ENCODE measurements around the gene TLX2. TPM values are rescaled to one million over a fixed set of nuclear protein-coding genes. Genes with fewer than 3 reads are reported as not detected.

Gene TLX2
- total and polyA plus RNA-seq, 2 of the 13 experiments (the other 11 are each of a cell fraction or from before 2014, with no cell fraction given), result 0.05 to 0.20 TPM

GRCh38 chr2:74499267-74499939 is 14.8 kb upstream of the TLX2 start, which contains the start of gene LBX2 (continued):
- TF ChIP-seq, protein P1, sequence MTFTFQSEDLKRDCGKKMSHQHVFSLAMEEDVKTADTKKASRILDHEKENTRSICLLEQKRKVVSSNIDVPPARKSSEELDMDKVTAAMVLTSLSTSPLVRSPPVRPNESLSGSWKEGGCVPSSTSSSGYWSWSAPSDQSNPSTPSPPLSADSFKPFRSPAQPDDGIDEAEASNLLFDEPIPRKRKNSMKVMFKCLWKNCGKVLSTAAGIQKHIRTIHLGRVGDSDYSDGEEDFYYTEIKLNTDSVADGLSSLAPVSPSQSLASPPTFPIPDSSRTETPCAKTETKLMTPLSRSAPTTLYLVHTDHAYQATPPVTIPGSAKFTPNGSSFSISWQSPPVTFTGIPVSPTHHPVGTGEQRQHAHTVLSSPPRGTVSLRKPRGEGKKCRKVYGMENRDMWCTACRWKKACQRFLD (CRISPR knock-in tag; IDR thresholded peaks at IDR 0.05; ENCODE audit: borderline replicate concordance), result no peak
- TF ChIP-seq ZBTB21 (CRISPR knock-in tag; IDR thresholded peaks at IDR 0.05), result no peak
- TF ChIP-seq MXI1 (IDR thresholded peaks at IDR 0.05; ENCODE audit: borderline replicate concordance, low read depth, low read length), result no peak
- no peak for TF ChIP-seq MTF1 (CRISPR knock-in tag; IDR thresholded peaks at IDR 0.05)
- TF ChIP-seq, protein P2, sequence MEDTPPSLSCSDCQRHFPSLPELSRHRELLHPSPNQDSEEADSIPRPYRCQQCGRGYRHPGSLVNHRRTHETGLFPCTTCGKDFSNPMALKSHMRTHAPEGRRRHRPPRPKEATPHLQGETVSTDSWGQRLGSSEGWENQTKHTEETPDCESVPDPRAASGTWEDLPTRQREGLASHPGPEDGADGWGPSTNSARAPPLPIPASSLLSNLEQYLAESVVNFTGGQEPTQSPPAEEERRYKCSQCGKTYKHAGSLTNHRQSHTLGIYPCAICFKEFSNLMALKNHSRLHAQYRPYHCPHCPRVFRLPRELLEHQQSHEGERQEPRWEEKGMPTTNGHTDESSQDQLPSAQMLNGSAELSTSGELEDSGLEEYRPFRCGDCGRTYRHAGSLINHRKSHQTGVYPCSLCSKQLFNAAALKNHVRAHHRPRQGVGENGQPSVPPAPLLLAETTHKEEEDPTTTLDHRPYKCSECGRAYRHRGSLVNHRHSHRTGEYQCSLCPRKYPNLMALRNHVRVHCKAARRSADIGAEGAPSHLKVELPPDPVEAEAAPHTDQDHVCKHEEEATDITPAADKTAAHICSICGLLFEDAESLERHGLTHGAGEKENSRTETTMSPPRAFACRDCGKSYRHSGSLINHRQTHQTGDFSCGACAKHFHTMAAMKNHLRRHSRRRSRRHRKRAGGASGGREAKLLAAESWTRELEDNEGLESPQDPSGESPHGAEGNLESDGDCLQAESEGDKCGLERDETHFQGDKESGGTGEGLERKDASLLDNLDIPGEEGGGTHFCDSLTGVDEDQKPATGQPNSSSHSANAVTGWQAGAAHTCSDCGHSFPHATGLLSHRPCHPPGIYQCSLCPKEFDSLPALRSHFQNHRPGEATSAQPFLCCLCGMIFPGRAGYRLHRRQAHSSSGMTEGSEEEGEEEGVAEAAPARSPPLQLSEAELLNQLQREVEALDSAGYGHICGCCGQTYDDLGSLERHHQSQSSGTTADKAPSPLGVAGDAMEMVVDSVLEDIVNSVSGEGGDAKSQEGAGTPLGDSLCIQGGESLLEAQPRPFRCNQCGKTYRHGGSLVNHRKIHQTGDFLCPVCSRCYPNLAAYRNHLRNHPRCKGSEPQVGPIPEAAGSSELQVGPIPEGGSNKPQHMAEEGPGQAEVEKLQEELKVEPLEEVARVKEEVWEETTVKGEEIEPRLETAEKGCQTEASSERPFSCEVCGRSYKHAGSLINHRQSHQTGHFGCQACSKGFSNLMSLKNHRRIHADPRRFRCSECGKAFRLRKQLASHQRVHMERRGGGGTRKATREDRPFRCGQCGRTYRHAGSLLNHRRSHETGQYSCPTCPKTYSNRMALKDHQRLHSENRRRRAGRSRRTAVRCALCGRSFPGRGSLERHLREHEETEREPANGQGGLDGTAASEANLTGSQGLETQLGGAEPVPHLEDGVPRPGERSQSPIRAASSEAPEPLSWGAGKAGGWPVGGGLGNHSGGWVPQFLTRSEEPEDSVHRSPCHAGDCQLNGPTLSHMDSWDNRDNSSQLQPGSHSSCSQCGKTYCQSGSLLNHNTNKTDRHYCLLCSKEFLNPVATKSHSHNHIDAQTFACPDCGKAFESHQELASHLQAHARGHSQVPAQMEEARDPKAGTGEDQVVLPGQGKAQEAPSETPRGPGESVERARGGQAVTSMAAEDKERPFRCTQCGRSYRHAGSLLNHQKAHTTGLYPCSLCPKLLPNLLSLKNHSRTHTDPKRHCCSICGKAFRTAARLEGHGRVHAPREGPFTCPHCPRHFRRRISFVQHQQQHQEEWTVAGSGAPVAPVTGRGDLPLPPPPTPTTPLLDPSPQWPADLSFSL (CRISPR knock-in tag; IDR thresholded peaks at IDR 0.05), result no peak
- TF ChIP-seq POLR2AphosphoS5 (IDR thresholded peaks at IDR 0.05; ENCODE audit: low read depth, low read length), result no peak; the same call in 1 of the 2 replicates
- TF ChIP-seq EHMT2 (IDR thresholded peaks at IDR 0.05; ENCODE audit: borderline replicate concordance, low read depth, low read length), result no peak
- no peak for TF ChIP-seq ZNF354B (CRISPR knock-in tag; IDR thresholded peaks at IDR 0.05)
- TF ChIP-seq, protein P3, sequence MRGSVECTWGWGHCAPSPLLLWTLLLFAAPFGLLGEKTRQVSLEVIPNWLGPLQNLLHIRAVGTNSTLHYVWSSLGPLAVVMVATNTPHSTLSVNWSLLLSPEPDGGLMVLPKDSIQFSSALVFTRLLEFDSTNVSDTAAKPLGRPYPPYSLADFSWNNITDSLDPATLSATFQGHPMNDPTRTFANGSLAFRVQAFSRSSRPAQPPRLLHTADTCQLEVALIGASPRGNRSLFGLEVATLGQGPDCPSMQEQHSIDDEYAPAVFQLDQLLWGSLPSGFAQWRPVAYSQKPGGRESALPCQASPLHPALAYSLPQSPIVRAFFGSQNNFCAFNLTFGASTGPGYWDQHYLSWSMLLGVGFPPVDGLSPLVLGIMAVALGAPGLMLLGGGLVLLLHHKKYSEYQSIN (CRISPR knock-in tag; IDR thresholded peaks at IDR 0.05; ENCODE audit: borderline replicate concordance), result no peak
- TF ChIP-seq RARG (CRISPR knock-in tag; IDR thresholded peaks at IDR 0.05; ENCODE audit: low read depth), result no peak
- TF ChIP-seq USF2 (IDR thresholded peaks at IDR 0.05; ENCODE audit: low read depth, low read length), result no peak
- no peak for TF ChIP-seq USF2 (CRISPR knock-in tag; IDR thresholded peaks at IDR 0.05; ENCODE audit: borderline replicate concordance)
- 0 out of 2 replicates have a peak, but pooled peaks have one; percentile 40 for TF ChIP-seq SMAD1 (CRISPR knock-in tag; IDR thresholded peaks at IDR 0.05; ENCODE audit: borderline replicate concordance, low read depth)
- TF ChIP-seq PHF5A (CRISPR knock-in tag; IDR thresholded peaks at IDR 0.05; ENCODE audit: low read depth, unreplicated experiment), result no peak
- 0 out of 2 replicates have a peak, but pooled peaks have one; percentile 1 for TF ChIP-seq SP4 (CRISPR knock-in tag; IDR thresholded peaks at IDR 0.05)
- no peak for TF ChIP-seq FOXO1 (CRISPR knock-in tag; IDR thresholded peaks at IDR 0.05)

Data from HepG2 (cell line).